GM12872 (cell line): ENCODE data around the gene PREPL.

Source experiments
- TF ChIP-seq, protein P1 (sequence below): IDR thresholded peaks from 3 replicates; pipeline ENCODE4 v1.5.1; 2011; ENCODE audit warnings: low read depth, mild to moderate bottlenecking, low read length, moderate library complexity; ENCODE audit not compliant: insufficient read depth

PREPL gene

DNA sequence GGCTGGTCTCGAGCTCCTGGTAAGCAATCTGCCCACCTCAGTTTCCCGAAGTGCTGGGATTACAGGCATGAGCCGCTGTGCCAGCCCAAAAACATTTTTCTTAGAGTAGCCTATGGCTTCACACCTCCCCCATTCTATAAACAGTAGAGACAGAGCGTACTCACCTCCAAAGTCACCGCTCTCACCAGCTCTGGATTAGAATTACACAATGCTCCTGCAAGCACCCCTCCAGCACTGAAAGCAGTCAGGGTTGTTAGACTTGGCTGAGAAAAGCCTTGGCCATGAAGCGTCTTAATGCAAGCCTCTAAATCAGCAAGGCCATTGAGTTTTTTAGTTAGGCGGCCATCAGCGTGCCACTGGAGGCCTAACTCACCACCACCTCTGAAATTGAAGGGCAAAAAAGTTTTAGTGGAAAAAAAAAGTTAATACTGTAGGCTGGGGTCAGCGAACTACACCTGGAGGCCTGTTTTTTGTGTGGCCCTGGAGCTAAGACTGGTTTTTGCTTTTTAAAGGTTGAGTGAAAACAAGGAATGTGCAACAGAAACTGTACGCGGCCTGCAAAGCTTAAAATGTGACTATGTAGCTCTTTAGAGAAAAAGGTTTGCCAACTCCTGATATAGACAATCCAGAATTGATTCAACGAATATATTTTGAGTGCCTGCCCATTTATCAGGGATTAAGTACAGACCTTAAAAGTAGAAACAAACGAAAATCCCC is 34.6 kb downstream of the PREPL start:
- TF ChIP-seq, protein P1, sequence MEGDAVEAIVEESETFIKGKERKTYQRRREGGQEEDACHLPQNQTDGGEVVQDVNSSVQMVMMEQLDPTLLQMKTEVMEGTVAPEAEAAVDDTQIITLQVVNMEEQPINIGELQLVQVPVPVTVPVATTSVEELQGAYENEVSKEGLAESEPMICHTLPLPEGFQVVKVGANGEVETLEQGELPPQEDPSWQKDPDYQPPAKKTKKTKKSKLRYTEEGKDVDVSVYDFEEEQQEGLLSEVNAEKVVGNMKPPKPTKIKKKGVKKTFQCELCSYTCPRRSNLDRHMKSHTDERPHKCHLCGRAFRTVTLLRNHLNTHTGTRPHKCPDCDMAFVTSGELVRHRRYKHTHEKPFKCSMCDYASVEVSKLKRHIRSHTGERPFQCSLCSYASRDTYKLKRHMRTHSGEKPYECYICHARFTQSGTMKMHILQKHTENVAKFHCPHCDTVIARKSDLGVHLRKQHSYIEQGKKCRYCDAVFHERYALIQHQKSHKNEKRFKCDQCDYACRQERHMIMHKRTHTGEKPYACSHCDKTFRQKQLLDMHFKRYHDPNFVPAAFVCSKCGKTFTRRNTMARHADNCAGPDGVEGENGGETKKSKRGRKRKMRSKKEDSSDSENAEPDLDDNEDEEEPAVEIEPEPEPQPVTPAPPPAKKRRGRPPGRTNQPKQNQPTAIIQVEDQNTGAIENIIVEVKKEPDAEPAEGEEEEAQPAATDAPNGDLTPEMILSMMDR: no peak

DNA sequence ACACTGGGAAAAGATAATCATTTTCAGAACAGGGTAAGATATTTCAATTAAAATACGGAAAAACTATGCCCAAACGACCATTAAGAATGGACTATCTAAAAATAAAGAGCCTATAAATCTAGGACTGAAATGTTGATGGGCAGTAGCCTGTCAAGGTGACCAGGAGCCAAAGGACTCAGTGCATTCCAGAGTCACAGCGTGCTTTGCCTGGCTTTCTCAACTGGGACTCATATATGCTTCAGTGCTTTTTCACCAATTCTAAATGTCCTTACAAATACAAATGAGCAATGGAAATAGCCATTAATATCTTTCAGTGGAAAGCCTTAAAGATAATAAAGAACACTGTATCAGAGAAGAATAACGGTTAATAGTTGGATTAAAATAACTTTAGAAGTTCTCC is 35.4 kb downstream of the PREPL start:
- TF ChIP-seq, protein P1: no peak

DNA sequence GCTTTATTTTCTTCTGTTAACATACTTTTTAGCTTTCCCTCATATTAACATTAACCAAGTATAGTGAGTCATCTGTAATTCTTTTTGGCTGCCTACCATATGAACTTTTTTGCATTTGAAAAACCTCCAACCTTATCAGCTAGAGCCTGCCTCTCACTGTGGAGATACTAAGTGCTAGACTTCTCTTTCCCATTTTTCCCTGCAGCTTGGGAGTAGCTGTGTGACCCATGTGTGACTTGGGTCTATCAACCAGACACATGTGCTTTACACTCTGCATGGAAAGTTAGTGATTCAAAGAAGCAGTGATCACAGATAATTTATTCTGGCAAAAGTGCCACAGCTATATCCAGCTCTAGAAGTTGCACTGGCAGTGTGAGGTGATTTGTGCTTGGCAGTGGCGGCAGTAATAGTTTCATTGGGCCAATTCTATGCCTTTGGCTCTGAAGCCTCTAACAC is 36.3 kb downstream of the PREPL start:
- TF ChIP-seq, protein P1: no peak

DNA sequence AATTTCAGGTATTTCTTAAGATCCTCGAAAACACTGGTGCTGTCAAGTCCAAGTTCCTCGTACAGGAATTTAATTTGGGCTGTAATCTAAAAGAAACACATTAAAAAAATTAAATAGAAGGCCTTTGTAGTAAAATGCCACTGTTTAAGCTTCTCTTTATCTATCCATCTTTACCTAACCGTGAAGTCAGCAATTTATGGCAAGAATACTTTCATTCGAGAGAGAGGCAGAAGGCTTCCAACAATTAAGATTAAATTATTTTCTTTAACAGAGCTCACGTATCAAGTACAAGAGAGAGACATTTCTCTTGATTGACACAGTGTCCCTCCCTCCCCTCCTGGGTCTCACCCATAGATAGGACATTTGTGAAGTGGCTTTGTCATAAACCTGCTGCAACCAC is 39.9 kb downstream of the PREPL start:
- TF ChIP-seq, protein P1: no peak

DNA sequence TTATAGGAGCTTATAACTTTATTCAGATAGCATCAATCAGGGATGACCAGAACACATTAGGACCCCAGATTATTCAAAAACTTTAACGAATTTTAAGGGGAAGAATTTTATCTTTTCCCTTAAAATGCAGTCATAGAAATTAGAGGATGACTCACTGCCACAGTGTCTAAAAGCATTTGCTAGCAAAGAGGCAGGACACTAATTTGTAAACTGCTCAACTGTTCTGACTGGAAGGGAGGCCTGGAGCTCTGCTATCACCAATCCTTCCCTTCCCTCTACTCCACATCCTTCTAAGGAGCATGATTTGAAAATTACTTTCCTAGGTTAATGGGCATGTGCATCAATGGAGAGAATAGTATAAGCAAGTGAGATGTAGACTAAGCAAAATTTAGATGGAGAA is 40.5 kb downstream of the PREPL start:
- TF ChIP-seq, protein P1: no peak

DNA sequence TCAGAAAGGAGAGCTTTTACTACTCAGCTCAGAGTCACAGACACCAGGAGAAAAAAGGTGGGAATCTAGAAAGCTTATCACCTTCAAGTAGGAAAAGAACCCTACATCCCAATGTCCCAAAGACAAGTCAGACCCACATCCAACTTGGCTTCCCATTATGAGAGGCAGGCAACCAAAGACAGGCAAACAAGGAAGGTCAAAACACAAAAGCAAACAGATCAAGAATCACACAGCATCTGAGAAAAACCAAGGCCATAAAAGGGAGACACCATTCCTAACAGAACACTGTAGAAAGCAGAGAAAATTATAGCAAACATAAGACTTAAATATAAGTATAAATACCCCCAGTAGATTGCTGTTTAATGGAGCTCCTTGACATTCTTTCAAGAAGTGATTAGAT is 45.3 kb downstream of the PREPL start:
- TF ChIP-seq, protein P1: no peak

DNA sequence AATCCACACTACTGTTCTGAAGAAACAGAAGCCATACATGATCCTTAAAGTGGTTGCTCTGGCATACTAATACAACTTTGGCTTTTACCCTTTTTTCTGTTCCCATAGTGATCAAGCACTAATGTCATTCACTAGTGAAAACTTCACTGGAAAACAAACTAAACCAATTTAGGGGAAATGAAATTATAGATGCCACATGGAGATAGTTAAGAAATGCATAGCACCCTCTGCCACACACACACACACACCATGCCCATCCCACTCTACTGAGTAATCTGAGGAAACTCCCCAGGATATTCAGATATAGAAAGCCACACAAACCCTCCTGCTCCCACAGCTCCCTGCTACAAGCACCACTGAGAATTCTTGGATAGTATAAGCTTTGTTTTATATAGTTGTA is 46.9 kb downstream of the PREPL start:
- TF ChIP-seq, protein P1: no peak
